Activated naive CD8-positive, alpha-beta T cell (primary cell): ENCODE results near the gene GEMIN8.

Experiments used
- H3K27ac Mint-ChIP-seq: one replicate; pipeline ENCODE4 v1.8.0; 2021; ENCODE audit warnings: mixed read lengths
- H3K27me3 Mint-ChIP-seq: one replicate; pipeline ENCODE4 v1.8.0; 2021; ENCODE audit warnings: mixed read lengths
- H3K36me3 Mint-ChIP-seq: one replicate; pipeline ENCODE4 v1.8.0; 2021; ENCODE audit warnings: mixed read lengths
- H3K4me1 Mint-ChIP-seq: one replicate; pipeline ENCODE4 v1.8.0; 2021; ENCODE audit warnings: low read depth, mixed read lengths
- H3K4me3 Mint-ChIP-seq: one replicate; pipeline ENCODE4 v1.8.0; 2021; ENCODE audit warnings: mild to moderate bottlenecking, mixed read lengths
- H3K9me3 Mint-ChIP-seq: one replicate; pipeline ENCODE4 v1.8.0; 2021; ENCODE audit warnings: low read depth, mixed read lengths

Gene GEMIN8

DNA sequence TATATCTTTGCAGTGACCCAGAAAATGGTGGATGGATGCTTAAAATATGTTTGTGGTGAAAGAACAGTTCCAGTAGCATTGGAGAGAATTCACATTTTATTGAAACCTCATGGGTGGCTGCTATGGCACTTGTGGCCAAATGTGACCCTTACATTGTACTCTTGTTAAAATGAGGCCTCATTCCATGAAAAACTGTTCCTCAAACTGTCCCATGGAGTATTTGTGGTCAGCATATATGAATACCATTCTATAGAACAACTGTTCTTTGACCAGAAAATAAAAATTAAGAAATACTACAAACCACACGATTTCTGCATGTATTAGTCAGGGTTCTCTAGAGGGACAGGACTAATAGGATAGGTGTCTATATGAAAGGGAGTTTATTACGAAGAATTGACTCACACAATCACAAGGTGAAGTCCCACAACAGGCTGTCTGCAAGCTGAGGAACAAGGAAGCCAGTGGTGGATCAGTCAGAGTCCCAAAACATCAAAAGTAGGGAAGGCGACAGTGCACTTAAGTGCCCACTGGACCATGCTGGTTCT, 35.1 kb downstream of the GEMIN8 start:
- H3K4me3 Mint-ChIP-seq = no peak overlapping the region
- no peak overlapping the region for H3K27ac Mint-ChIP-seq
- H3K4me1 Mint-ChIP-seq = no peaks in the 10 kb centered on the region
- no peaks in the 10 kb centered on the region for H3K27me3 Mint-ChIP-seq
- no peaks in the 10 kb centered on the region for H3K9me3 Mint-ChIP-seq
- peaks cover 4% of the 10 kb centered on the region for H3K36me3 Mint-ChIP-seq

DNA sequence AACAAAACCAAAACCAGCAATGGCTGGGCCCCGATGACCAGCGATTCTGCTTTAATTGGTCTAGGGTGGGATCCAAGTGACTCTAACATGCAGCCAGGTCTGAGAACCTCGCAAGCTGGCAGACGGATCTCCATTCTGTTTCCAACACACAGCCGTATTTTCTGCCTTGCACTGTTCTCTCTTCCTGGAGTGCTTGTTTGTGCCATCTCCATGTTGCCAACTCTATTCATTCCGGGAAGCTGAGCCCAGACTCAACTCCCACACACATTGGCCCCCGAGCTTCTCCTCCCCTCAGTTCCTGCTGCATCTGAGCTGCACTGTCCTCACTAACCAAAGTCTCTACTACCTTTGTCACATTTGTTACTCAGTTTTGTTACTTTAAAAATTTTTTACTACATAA, 35.6 kb downstream of the GEMIN8 start:
- H3K36me3 Mint-ChIP-seq = peaks cover 4% of the 10 kb centered on the region
- no peaks in the 10 kb centered on the region for H3K27me3 Mint-ChIP-seq
- H3K27ac Mint-ChIP-seq = no peak overlapping the region
- no peaks in the 10 kb centered on the region for H3K4me1 Mint-ChIP-seq
- H3K4me3 Mint-ChIP-seq = no peak overlapping the region
- H3K9me3 Mint-ChIP-seq = no peaks in the 10 kb centered on the region

DNA sequence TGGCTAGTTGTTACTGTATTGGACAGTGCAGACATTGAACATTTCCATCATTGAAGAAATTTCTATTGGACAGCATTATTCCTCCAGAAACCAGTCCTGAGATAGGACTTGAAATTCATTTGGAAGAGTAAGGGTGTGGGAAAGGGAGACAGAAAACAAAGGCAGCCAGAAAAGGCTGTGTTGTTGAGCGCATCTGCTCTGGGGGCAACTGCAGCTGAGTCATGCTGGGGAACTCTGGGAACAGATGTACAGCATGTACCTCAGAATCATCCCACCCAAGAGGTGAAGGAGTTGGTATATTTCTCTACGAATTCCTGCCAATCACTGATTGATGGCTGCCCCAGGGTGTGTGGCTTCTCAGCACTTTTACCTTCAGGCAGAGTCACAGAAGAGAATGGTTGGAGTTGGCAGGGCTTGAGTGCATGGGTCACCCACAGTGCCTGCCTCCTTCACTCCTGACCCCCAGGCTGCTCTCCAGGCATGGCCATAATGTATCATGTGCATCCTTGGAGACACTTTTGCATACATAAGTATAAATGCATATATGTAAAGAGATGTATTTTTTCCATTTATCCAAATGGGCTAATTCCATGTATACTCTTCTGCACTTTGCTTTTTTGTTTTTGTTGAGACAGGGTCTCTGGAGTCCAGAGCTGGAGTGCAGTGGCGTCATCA, 39.4 kb downstream of the GEMIN8 start:
- Mint-ChIP-seq H3K27ac (no peak overlapping the region), H3K27me3 (no peaks in the 10 kb centered on the region), H3K4me1 (peaks cover 3% of the 10 kb centered on the region), H3K4me3 (no peak overlapping the region), H3K9me3 (no peaks in the 10 kb centered on the region), H3K36me3 (peaks cover 3% of the 10 kb centered on the region)

DNA sequence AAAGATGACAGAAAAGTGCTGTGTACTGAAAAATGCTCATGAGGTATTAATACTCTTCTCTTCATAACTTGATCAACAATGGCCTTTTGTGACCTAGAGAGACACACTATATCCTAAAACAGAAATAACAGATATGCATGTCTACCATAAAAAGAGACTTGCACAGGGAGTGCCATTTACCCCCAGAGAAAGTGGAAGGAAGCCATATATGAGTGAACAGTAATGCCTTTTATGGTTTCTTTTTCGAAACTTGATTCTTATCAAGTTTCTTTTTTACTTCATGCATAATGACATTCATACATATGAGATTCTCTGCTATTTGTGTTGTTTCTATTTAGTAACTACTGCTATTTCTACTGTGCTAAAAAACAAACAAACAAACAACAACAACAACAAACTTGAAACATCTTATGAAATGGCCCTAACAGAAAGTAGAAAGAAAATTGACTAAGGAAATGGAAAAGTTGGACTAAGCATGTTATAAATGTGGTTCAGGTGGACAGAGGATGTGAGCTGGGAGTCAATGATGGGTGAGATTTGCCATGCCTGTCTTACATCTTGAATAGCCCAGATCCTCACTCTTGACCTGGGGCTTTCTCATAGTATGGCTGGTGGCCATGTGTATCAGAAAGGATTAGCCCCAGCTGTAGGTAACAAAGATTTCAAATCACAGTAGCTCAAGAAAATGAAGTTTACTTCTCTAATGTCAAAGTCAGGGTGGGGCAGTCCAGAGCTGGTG, 43.8 kb downstream of the GEMIN8 start:
- Mint-ChIP-seq H3K36me3 (peaks cover 4% of the 10 kb centered on the region), H3K27ac (no peak overlapping the region), H3K27me3 (no peaks in the 10 kb centered on the region)

DNA sequence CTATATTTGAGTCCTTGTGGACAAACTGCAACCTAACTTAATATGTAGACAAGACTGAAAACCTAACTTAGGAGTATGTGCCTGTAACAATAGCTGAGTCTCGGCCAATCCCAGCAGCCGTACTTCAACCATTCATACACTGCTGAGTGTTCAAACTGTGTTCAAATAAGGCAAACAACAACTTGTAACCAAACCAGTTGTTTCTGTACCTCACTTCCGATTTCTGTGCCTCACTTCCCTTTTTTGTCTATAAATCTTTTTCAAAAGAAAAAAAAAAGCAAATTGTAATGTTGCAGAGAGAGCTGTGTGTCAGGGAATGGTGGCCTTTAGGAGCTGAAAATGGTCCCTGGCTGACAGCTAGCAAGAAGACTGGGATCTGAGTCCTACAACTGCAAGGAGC, 46.0 kb downstream of the GEMIN8 start:
- H3K36me3 Mint-ChIP-seq = peaks cover 4% of the 10 kb centered on the region
- H3K4me1 Mint-ChIP-seq = peaks cover 3% of the 10 kb centered on the region
- H3K27ac Mint-ChIP-seq = no peak overlapping the region
- H3K27me3 Mint-ChIP-seq = no peaks in the 10 kb centered on the region
- H3K4me3 Mint-ChIP-seq = no peak overlapping the region
- peaks cover 4% of the 10 kb centered on the region for H3K9me3 Mint-ChIP-seq

More for the DNA sequence above, 43.8 kb downstream of the GEMIN8 start:
- no peak overlapping the region for H3K4me3 Mint-ChIP-seq
- H3K9me3 Mint-ChIP-seq = peaks cover 4% of the 10 kb centered on the region
- peaks cover 3% of the 10 kb centered on the region for H3K4me1 Mint-ChIP-seq

DNA sequence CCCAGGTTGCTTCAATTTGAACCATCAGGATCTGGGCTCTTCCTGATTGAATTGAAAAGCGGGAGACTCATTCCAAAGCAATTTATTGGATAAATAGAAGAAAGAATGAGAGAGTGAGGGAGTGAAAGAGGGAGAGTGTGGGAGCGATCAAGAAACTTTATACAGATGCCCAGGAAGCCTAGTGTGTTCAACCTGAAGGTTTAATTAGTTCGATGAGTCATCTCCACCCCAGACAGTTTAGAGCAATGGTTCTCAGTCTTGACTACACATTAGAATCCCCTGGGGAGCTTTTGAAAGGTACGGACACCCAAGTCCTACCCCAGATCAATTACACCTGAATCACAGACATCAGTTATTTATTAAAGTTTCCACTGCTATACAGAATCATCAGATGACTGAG, 61.5 kb downstream of the GEMIN8 start:
- Mint-ChIP-seq H3K27me3 (no peaks in the 10 kb centered on the region), H3K27ac (no peak overlapping the region), H3K4me3 (no peak overlapping the region), H3K9me3 (no peaks in the 10 kb centered on the region), H3K36me3 (peaks cover 2% of the 10 kb centered on the region), H3K4me1 (no peaks in the 10 kb centered on the region)

DNA sequence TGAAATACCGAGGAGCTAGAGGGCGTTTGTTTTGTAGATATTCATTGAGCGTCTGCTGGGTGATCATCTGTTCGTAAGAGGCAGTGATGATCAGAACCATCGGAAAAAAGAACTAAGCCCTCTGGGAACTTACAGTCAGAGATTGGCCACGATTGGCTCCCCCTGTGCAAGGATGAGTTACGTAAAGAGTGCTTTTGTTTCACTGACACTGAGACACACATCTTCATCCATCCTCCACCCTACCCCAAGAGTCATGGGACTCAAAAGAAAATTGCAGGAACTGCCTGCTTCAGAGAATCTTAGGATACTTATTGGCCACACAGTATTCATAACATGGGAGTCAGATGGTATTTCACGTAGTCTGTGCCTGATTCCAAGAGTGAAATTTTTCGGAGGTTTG, 62.1 kb downstream of the GEMIN8 start:
- Mint-ChIP-seq H3K4me1 (no peaks in the 10 kb centered on the region), H3K27me3 (no peaks in the 10 kb centered on the region), H3K27ac (no peak overlapping the region), H3K9me3 (no peaks in the 10 kb centered on the region), H3K36me3 (peaks cover 2% of the 10 kb centered on the region), H3K4me3 (no peak overlapping the region)

DNA sequence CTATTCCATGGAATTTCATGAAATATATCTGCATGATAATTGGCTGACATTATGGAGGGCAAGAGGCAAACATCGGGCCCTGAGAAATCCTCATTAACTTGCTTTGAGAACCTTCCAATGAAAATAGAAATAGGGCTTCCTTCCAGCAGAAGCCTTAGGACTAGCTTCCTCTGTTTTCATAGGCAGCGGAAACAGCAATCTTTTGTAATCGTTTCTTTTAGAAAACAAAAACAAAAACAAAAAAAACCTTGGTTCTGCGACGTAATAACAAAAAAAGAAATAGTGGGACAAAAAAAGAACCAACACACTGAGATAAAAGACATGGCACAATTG, 62.9 kb downstream of the GEMIN8 start:
- Mint-ChIP-seq H3K27me3 (no peaks in the 10 kb centered on the region), H3K27ac (no peak overlapping the region), H3K36me3 (peaks cover 2% of the 10 kb centered on the region), H3K4me3 (no peak overlapping the region), H3K4me1 (no peaks in the 10 kb centered on the region), H3K9me3 (no peaks in the 10 kb centered on the region)

DNA sequence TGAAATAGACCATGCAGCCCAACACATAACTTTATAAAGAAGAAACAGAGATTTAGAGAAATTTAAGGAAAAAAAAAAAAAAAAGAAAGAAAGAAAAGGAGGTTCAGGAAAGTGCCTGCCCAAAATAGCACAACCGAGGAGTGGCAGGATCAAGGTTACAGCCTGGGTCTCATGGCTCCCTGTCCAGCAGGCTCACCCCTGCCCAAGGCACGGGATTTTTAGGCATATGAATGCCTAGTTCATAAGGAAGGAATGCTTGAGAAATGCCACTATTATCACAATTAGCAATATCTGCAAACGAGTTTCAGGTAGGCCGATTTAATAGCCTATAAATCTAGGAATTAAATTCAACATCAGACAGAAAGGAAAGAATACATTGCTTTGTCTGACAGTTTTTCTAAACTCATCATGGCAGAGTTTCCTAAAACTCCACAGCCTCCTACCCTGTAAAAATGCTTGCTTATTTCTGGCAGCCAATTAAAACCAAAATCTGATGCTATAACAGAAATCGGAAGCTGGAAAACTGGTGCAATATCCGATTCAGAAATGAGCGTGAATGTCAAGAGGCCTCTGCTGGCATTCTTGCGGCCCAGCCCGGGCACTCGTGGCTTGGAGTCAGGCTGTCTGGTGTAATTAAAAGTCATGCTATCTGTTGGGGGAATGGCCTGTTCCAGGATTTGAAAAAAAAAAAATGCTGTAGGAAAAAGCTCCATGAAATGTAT, 63.5 kb downstream of the GEMIN8 start:
- no peak overlapping the region for H3K27ac Mint-ChIP-seq
- H3K9me3 Mint-ChIP-seq = no peaks in the 10 kb centered on the region
- H3K36me3 Mint-ChIP-seq = no peaks in the 10 kb centered on the region
- H3K4me3 Mint-ChIP-seq = no peak overlapping the region
- H3K27me3 Mint-ChIP-seq = no peaks in the 10 kb centered on the region
- no peaks in the 10 kb centered on the region for H3K4me1 Mint-ChIP-seq

DNA sequence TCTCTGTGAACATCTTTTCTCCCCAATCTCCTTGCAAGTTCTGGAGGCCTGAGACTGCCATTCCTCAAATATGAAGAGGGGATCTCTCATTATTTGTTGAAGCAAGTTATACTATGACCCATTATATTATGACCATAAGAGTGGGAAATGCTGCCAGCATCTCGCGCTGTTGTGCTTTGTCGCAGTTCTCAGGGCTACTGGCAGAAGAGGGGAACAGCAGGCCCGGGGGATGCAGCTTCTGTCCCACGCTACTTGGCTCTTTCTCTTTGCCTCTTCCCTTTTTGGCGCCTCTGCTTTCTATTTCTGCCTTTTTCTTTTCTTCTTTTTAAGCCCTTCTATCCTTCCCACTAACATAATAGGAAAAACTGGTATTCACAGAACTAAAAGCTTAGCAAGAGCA, 64.2 kb downstream of the GEMIN8 start:
- Mint-ChIP-seq H3K27ac (no peak overlapping the region), H3K27me3 (no peaks in the 10 kb centered on the region), H3K36me3 (no peaks in the 10 kb centered on the region)

DNA sequence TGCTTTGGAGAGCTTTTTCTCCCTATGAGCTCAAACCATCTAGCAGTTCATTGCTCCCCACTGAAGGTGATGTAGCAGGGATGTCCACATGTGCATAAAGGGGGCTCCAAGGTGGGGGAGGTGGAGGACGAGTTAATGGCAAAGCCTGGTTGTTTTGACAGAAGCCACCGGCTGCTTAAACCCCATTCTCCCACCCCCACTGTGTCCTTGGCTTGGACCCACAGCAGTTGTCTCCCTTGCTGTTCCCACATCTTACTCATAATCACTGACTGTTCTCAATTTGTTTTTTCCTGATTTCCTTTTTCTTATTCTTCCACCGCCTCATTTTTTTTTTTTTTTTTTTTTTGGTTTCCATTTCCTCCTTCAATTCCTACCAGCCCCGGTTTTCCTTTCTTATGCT, 72.7 kb downstream of the GEMIN8 start:
- peaks cover 3% of the 10 kb centered on the region for H3K36me3 Mint-ChIP-seq
- no peaks in the 10 kb centered on the region for H3K27me3 Mint-ChIP-seq
- H3K27ac Mint-ChIP-seq = no peak overlapping the region
- peaks cover 2% of the 10 kb centered on the region for H3K4me1 Mint-ChIP-seq
- H3K9me3 Mint-ChIP-seq = no peaks in the 10 kb centered on the region
- no peak overlapping the region for H3K4me3 Mint-ChIP-seq

More for the DNA sequence above, 64.2 kb downstream of the GEMIN8 start:
- Mint-ChIP-seq H3K4me1 (no peaks in the 10 kb centered on the region), H3K4me3 (no peak overlapping the region), H3K9me3 (no peaks in the 10 kb centered on the region)
